Dermis microvascular lymphatic vessel endothelial cell (primary cell): ENCODE results near the gene HSPA1B. TPM values are rescaled to one million over a fixed set of nuclear protein-coding genes. Genes with fewer than 3 reads are reported as not detected.
"Not testable (repeated sequence)": the region's sequence is repeated elsewhere in the genome, so short reads cannot be mapped to it uniquely, and the experiment has no call there.

ENCODE experiments used
- DNase-seq, 2 donors: peaks; one replicate each; pipeline versions ENCODE4 v3.0.0 to v3.0.0-alpha.2; 2010; ENCODE audit warnings: low read depth in 2 of 2
- total RNA-seq: library from RNA; depleted of rRNA; stranded (reverse); fragments of >200 nt; gene quantifications from 2 replicates; pipeline ENCODE4 v1.2.1, GENCODE V29; 2014

HSPA1B gene
- total RNA-seq, 1 donor from 2014 or later, result 37.1 TPM

- DNase-seq, result no peak
These were observed 699 bp upstream of the HSPA1B start for GRCh38 chr6:31826793-31827285.

DNA sequence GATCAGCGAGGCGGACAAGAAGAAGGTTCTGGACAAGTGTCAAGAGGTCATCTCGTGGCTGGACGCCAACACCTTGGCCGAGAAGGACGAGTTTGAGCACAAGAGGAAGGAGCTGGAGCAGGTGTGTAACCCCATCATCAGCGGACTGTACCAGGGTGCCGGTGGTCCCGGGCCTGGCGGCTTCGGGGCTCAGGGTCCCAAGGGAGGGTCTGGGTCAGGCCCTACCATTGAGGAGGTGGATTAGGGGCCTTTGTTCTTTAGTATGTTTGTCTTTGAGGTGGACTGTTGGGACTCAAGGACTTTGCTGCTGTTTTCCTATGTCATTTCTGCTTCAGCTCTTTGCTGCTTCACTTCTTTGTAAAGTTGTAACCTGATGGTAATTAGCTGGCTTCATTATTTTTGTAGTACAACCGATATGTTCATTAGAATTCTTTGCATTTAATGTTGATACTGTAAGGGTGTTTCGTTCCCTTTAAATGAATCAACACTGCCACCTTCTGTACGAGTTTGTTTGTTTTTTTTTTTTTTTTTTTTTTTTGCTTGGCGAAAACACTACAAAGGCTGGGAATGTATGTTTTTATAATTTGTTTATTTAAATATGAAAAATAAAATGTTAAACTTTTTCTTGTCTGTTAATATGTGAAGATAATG is 2.2 kb downstream of the HSPA1B start:
- peak in 1 of 2 donors; percentile 60 for DNase-seq

- DNase-seq, result no peak
These were observed 3.4 kb downstream of the HSPA1B start for GRCh38 chr6:31830886-31831335.

DNA sequence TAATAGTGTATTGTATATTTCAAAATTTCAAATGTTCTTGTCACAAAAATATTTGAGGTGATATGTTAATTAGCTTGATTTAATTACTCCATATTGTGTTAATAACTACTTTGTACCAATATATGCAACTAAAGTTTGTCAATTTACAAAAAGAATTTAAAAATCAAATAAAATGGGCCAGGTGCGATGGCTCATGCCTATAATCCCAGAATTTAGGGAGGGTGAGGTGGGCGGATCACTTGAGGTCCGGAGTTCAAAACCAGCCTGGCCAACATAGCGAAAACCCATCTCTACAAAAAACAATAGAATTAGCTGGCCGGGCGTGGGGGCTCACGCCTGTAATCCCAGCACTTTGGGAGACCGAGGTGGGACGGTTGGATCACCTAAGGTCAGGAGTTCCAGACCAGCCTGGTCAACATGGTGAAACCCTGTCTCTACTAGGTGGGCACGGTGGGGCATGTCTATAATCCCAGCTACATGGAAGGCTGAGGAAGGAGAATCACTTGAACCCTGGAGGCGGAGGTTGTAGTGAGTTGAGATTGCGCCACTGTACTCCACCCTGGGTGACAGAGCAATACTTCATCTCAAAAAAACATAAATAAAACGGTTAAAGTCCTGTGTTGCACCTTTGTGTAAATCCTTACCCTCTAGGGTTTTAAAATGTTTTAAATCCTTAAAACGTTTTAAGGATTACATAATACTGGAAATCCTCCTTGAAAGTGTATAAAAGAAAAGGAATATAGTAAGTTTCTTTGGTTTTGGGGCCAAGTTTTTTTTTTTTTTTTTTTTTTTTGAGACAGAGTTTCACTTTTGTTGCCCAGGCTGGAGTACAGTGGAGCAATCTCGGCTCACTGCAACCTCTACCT is 4.0 kb downstream of the HSPA1B start:
- DNase-seq, result no peak

DNA sequence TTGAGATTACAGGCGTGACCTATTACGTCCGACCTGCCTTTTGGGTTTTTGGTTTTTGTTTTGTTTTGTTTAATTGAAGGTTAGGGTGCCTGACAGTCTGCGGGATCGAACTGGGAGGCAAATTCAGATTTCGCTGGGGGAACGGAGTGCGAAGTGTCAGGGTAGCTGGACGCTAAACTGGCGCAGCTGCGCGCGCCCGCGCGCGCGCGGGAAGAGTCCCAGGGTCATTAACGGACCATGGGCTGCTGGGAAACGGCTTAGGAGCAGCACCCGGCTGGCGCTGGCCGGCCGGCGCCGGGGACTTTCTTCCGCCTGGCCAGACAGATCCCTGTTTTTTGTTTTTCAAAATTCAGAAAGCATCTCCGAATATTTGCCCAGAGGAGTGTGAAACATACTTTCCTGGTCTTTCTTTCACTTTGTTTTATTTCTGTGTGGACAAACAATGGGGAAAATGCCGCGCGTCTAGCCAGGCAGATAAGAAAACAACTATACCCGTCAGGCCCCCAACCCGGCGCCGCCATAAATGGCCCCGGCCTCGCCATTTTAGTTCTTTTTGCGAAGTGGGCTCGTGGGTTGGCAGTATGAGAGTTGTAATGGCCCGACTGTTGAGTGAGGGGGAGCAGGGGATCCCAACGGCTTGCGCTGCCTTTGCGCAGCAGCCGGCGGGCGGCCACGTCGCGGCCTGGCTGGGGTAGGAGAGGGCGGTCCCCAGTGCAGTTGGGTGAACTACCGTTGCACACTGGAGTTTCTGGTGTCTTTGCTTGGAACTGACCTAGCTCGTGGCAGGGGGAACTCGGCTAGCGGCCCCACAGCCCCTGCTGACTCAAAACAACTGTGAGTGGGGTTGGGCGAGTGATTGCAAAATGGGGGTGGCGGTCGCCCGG is 7.1 kb downstream of the HSPA1B start:
- DNase-seq, result peak; percentile 81 to 87

GRCh38 chr6:31836047-31836473 is 8.5 kb downstream of the HSPA1B start:
- no peak for DNase-seq

- peak in 1 of 2 donors; percentile 38 for DNase-seq
These were observed 9.2 kb downstream of the HSPA1B start for GRCh38 chr6:31836474-31837368.

DNA sequence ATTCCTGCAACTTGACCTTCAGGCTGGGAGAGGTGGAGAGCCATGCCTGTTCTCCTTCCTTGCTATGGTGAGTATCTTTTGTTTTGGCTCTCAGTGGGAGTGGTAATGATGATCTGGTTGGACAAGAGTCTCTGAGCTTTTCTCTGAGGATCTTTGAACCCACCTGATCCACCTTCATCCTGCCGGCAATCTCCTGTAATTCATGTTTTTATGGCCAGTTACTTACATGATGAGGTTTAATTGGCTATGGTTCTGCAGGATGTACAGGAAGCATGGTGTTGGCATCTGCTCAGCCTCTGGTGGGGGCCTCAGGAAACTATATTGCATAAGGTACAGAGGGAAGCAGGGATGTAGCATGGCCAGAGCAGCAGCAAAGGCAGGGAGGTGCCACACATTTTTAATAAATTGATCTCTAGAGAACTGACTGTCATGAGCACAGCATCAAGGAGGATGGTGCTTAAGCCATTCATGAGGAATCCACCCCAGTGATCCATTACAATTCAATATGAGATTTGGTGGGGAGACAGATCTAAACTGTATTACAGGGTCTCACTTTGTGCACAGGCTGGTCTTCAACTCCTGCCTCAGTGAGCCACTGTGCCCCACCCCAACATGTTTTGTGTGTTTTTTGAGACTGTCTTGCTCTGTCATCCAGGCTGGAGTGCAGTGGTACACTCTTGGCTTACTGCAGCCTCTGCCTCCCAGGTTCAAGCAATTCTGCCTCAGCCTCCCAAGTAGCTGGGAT is 10.0 kb downstream of the HSPA1B start:
- peak; percentile 53 for DNase-seq

DNA sequence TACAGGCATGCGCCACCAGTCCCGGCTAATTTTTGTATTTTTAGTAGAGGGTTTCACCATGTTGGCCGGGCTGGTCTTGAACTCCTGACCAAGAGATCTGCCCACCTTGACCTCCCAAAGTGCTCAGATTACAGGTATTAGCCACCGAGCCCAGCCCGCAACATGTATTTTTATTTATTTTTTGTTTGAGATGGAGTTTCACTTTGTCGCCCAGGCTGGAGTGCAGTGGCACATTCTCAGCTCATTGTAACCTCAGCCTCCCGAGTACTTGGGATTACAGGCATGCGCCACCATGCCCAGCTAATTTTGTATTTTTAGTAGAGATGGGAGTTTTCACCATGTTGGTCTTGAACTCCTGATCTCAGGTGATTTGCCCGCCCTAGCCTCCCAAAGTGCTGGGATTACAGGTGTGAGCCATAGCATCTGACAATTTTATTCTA is 10.6 kb downstream of the HSPA1B start:
- not testable (repeated sequence) for DNase-seq

DNA sequence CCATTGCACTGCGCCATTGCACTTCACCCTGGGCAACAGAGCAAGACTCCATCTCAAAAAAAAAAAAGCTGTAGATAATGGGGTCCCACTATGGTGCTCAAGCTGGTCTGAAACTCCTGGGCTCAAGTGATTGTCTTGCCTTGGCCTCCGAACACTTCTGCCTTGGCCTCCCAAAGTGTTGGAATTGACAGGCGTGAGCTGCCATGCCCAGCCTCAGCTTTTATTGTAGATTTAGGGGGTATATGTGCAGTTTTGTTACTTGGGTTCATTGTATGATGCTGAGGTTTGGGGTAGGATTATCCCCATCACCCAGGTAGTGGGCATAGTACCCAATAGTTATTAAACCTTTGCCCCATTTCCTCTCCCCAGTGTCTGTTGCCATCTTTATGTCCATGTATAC is 11.4 kb downstream of the HSPA1B start:
- no peak for DNase-seq

DNA sequence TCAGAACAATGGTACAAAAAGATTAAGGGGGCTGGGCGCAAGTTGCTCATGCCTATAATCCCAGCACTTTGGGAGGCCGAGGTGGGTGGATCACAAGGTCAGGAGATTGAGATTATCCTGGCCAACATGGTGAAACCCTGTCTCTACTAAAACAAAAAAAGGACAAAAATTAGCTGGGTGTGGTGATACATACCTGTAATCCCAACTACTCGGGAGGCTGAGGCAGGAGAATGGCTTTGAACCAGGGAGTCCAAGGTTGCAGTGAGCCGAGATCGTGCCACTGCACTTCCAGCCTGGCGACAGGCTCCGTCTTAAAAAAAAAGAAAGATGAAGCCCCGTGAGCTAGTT is 12.2 kb downstream of the HSPA1B start:
- DNase-seq, result not testable (repeated sequence)

GRCh38 chr6:31842053-31842452 is 14.5 kb downstream of the HSPA1B start:
- no peak for DNase-seq

DNA sequence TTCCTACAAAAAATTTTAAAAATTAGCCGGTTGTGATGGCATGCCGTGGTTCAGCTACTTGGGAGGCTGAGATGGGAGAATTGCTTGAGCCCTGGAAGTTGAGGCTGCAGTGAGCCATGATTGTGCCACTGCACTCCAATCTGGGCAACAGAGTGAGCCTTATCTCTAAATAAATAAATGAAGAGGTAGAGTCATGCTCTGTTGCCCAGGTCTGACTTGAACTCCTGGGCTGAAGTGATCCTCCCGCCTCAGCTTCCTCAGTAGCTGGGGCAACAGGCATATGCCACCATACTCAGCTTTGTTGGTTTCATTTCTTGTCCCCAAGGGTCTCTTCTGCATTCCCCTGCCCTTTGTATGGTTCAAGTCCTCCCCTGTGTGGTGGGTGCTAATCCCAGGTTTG is 17.0 kb downstream of the HSPA1B start:
- no peak for DNase-seq

GRCh38 chr6:31847276-31847978 is 19.9 kb downstream of the HSPA1B start:
- no peak for DNase-seq

GRCh38 chr6:31850765-31851484 is 23.4 kb downstream of the HSPA1B start:
- no peak for DNase-seq

- no peak for DNase-seq
These were observed 23.9 kb downstream of the HSPA1B start for GRCh38 chr6:31851485-31851832.

DNA sequence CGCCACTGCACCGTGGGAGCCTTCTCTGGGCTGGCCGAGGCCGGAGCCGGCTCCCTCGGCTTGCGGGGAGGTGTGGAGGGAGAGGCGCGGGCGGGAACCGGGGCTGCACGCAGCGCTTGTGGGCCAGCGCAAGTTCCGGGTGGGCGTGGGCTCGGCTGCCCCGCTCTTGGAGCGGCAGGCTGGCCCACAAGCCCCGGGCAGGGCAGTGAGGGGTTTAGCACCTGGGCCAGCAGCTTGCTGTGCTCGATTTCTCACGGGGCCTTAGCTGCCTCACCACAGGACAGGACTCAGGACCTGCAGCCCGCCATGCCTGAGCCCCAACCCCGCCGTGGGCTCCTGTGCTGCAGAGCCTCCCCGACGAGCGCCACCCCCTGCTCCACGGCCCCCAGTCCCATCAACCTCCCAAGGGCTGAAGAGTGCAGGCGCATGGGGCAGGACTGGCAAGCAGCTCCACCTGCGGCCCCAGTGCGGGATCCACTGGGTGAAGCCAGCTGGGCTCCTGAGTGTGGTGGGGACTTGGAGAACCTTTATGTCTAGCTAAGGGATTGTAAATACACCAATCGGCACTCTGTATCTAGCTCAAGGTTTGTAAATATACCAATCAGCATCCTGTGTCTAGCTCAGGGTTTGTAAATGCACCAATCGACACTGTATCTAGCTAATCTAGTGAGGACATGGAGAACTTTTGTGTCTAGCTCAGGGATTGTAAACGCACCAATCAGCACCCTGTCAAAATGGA is 24.6 kb downstream of the HSPA1B start:
- not testable (repeated sequence) for DNase-seq

GRCh38 chr6:31857774-31858173 is 30.2 kb downstream of the HSPA1B start:
- DNase-seq, result not testable (repeated sequence)
